Measurements from ENCODE around the gene CADPS.

DNA sequence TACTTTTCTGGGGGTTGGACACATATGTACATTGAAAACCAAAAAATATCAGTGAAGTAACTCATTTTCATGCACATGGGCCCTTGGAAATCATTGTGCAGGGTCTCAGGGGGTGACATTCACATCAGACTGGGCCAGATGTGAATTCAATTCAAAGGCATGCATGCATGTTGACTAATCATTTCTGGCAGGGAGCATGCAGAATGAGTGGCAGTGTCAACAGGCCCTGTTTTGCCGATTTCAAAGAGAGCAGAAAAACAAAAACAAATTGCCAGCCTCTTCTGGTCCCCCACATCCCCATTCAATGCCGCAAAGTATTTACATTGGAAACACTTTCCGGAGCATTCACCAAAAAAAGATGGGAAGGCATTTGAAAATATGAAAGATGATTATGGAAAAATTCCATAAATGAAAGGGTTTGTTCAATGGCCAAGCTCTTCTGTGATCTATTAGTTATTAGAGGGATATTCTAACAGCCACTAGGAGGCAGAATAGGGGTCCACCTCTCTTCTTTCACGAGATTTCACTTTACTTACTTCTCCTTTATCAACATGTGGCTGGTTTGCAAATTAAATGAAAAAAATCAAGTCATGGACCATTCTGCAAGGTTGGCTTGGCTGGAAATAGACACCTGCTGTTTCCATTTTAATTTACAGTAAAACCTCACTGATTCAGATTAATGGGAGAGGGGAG, 382.0 kb downstream of the CADPS start:
- TF ChIP-seq YY1 (IDR thresholded peaks at IDR 0.05; ENCODE audit: insufficient read depth, insufficient read length) (no peak), ZNF274 (IDR thresholded peaks at IDR 0.05; ENCODE audit: low read depth, low read length) (no peak)
